HepG2 (cell line): Measurements from ENCODE around the gene CELF2. TPM values are rescaled to one million over a fixed set of nuclear protein-coding genes. Genes with fewer than 3 reads are reported as not detected.

Experiments used
- ATF4 ChIP-seq, 2 experiments: fragments of 450-650 bp in 1 of 2; sonication (generic) in 1 of 2; formaldehyde crosslinking; IDR thresholded peaks; 2 replicates each; pipeline versions ENCODE4 v1.5.0 to v1.8.0; 2020 to 2022; ENCODE audit warnings: mild to moderate bottlenecking in 1 of 2, missing genetic modification reagents in 1 of 2
- DNMT1 ChIP-seq: sonication (generic); formaldehyde crosslinking; IDR thresholded peaks from 2 replicates; pipeline ENCODE4 v1.5.1; 2020; ENCODE audit warnings: mild to moderate bottlenecking, missing genetic modification reagents
- KMT2A ChIP-seq: sonication (generic); formaldehyde crosslinking; IDR thresholded peaks from 2 replicates; pipeline ENCODE4 v1.4.0; 2020; ENCODE audit warnings: missing genetic modification reagents
- NFE2 ChIP-seq: sonication (generic); formaldehyde crosslinking; IDR thresholded peaks from 2 replicates; pipeline ENCODE4 v1.4.0; 2020; ENCODE audit warnings: missing genetic modification reagents
- RERE ChIP-seq: IDR thresholded peaks from 2 replicates; pipeline ENCODE4 v1.6.1; 2016; ENCODE audit warnings: low read depth, missing genetic modification reagents, missing compliant biosample characterization
- ZNF251 ChIP-seq: sonication (generic); formaldehyde crosslinking; IDR thresholded peaks from 2 replicates; pipeline ENCODE4 v1.9.0; 2021; ENCODE audit warnings: mild to moderate bottlenecking, missing genetic modification reagents
- ZNF619 ChIP-seq: sonication (generic); formaldehyde crosslinking; IDR thresholded peaks from 2 replicates; pipeline ENCODE4 v1.4.0; 2020; ENCODE audit warnings: mild to moderate bottlenecking, missing genetic modification reagents
- polyA plus RNA-seq, 8 experiments: library from polyadenylated mRNA; depleted of rRNA in 3 of 8; stranded (reverse) in 7 of 8; unstranded in 1 of 8; fragments of >200 nt; fragmentation: Illumina TruSeq in 4 of 8; extraction: Trizol in 4 of 8; gene quantifications; 2 replicates each; pipeline versions ENCODE4 v1.2.1 to v1.2.3, GENCODE V29; 2011 to 2016; ENCODE audit warnings: low read depth in 4 of 8, missing spikeins in 1 of 8, mixed read lengths in 1 of 8; ENCODE audit not compliant: insufficient read depth in 1 of 8
- total RNA-seq, 5 experiments: library from RNA; depleted of rRNA; stranded (reverse); fragments of >200 nt; fragmentation: Illumina TruSeq; extraction: Trizol; gene quantifications; 2 replicates each; pipeline ENCODE4 v1.2.3, GENCODE V29; 2016; ENCODE audit warnings: low read depth in 1 of 5

Gene CELF2
- total and polyA plus RNA-seq, 2 of the 13 experiments (the other 11 are each of a cell fraction or from before 2014, with no cell fraction given) = not detected

GRCh38 chr10:11150231-11150731 is 132.6 kb downstream of the CELF2 start (continued):
- no peak for TF ChIP-seq RERE (CRISPR knock-in tag)
- no peak for TF ChIP-seq NFE2
- TF ChIP-seq ATF4 (CRISPR knock-in tag; IDR thresholded peaks at IDR 0.05) = no peak
- TF ChIP-seq ZNF251 (CRISPR knock-in tag) = no peak
- no peak for TF ChIP-seq KMT2A (CRISPR knock-in tag)
- no peak for TF ChIP-seq DNMT1 (CRISPR knock-in tag)
- TF ChIP-seq ZNF619 (CRISPR knock-in tag) = no peak
